GM12878 (cell line): ENCODE measurements around the gene SMPD1. TPM values are rescaled to one million over a fixed set of nuclear protein-coding genes. Genes with fewer than 3 reads are reported as not detected.

Experiments used
- ATAC-seq: fragments of 200-7000 bp; cut with Tn5 transposase; 3 replicates; pipeline ENCODE4 v1.9.1; 2020; ENCODE audit warnings: mild to moderate bottlenecking, moderate library complexity
- BruUV-seq: library from RNA; stranded (reverse); fragments of 400-500 nt; replicated peaks from 2 replicates; lab custom pipeline; 2021; lab: Mats Ljungman, UMichigan
- CTCF ChIA-PET: fragments of 300-600 bp; sonication (Branson Sonifier 250); formaldehyde crosslinking; extraction: SDS; loops from one replicate; lab custom pipeline; 2021; ENCODE audit warnings: inconsistent platforms; lab: Yijun Ruan, JAX
- POLR2A ChIA-PET: fragments of 350-600 bp; formaldehyde crosslinking; extraction: SDS; loops from one replicate; lab custom pipeline; 2021; ENCODE audit warnings: inconsistent platforms; lab: Charles Lee
- RAD21 ChIA-PET: fragments of 300-600 bp; sonication (Branson Sonifier 250); formaldehyde crosslinking; loops from one replicate; lab custom pipeline; 2023; ENCODE audit warnings: antibody characterized with exemption; ENCODE audit not compliant: unreplicated experiment; lab: Charles Lee
- SMC1A ChIA-PET: fragments of 300-600 bp; sonication (Branson Sonifier 250); formaldehyde crosslinking; loops from one replicate; lab custom pipeline; 2023; ENCODE audit not compliant: unreplicated experiment, uncharacterized antibody; lab: Charles Lee
- DNase-seq: peaks from one replicate; pipeline ENCODE4 v3.0.0-alpha.2; 2011; ENCODE audit warnings: low read depth, low spot score
- FAIRE-seq: peaks from 3 replicates; lab custom pipeline; 2011; peaks lifted over from hg19 to GRCh38; lab: Jason Lieb, UNC
- H2AFZ ChIP-seq: 2 replicates; pipeline ENCODE4 v1.6.0; 2011; ENCODE audit warnings: low read depth, low read length, control low read depth; ENCODE audit not compliant: control insufficient read depth
- H3K27ac ChIP-seq: 2 replicates; pipeline ENCODE4 v1.5.1; 2011; ENCODE audit warnings: control low read depth; ENCODE audit not compliant: control insufficient read depth, insufficient read depth
- H3K27me3 ChIP-seq, 2 experiments: replicated peaks in 1 of 2; 2 replicates each; pipeline versions ENCODE4 v1.6.0 to v1.6.1; 2011; ENCODE audit warnings: low read length in 1 of 2; ENCODE audit not compliant: control insufficient read depth in 2 of 2, insufficient read depth in 2 of 2
- H3K36me3 ChIP-seq, 2 experiments: 2 replicates each; pipeline ENCODE4 v1.5.1; 2011; ENCODE audit warnings: low read length in 1 of 2; ENCODE audit not compliant: control insufficient read depth in 2 of 2, insufficient read depth in 2 of 2
- H3K4me1 ChIP-seq: 2 replicates; pipeline ENCODE4 v1.6.1; 2011; ENCODE audit warnings: mild to moderate bottlenecking, low read length, moderate library complexity, mixed read lengths; ENCODE audit not compliant: control insufficient read depth, insufficient read depth
- H3K4me2 ChIP-seq: 2 replicates; pipeline ENCODE4 v1.6.0; 2011; ENCODE audit warnings: control low read depth; ENCODE audit not compliant: control insufficient read depth, insufficient read depth
- H3K4me3 ChIP-seq: fragments of 200-600 bp; sonication (generic); 2 replicates; pipeline ENCODE4 v1.5.1; 2016
- H3K79me2 ChIP-seq: 2 replicates; pipeline ENCODE4 v1.6.0; 2011; ENCODE audit warnings: low read length; ENCODE audit not compliant: control insufficient read depth, insufficient read depth
- H3K9ac ChIP-seq: 2 replicates; pipeline ENCODE4 v1.8.0; 2011; ENCODE audit warnings: low read length, control low read depth, mixed read lengths; ENCODE audit not compliant: control insufficient read depth, insufficient read depth
- H3K9me3 ChIP-seq: replicated peaks from 3 replicates; pipeline ENCODE4 v1.5.1; 2011; ENCODE audit warnings: mild to moderate bottlenecking, low read length; ENCODE audit not compliant: control insufficient read depth, insufficient read depth
- H4K20me1 ChIP-seq: 2 replicates; pipeline ENCODE4 v1.6.0; 2011; ENCODE audit not compliant: control insufficient read depth, insufficient read depth
- BCLAF1 ChIP-seq: fragments of 450-650 bp; IDR thresholded peaks from 2 replicates; pipeline ENCODE4 v1.6.1; 2017; ENCODE audit warnings: antibody characterized with exemption, mild to moderate bottlenecking, moderate library complexity
- CHD1 ChIP-seq: IDR thresholded peaks from 2 replicates; pipeline ENCODE4 v1.6.1; 2012; ENCODE audit warnings: low read depth, low read length, improper control_type of control experiment
- EGR1 ChIP-seq, 2 experiments: IDR thresholded peaks; 1 replicate in 1 of 2; 2 replicates in 1 of 2; pipeline ENCODE4 v1.6.1; 2011 to 2012; ENCODE audit warnings: low read depth in 2 of 2, low read length in 2 of 2, borderline replicate concordance in 1 of 2, mild to moderate bottlenecking in 1 of 2, moderate library complexity in 1 of 2
- EZH2 ChIP-seq: IDR thresholded peaks from 2 replicates; pipeline ENCODE4 v1.6.1; 2012; ENCODE audit warnings: low read depth, mild to moderate bottlenecking, control low read depth, inconsistent platforms, low read length, borderline replicate concordance; ENCODE audit not compliant: control insufficient read depth
- KLF5 ChIP-seq: fragments of 450-650 bp; IDR thresholded peaks from 2 replicates; pipeline ENCODE4 v1.6.1; 2014; ENCODE audit warnings: mild to moderate bottlenecking; ENCODE audit not compliant: partially characterized antibody
- MEF2A ChIP-seq: IDR thresholded peaks from 2 replicates; pipeline ENCODE4 v1.6.1; 2011; ENCODE audit warnings: low read depth, mild to moderate bottlenecking, low read length, moderate library complexity; ENCODE audit not compliant: insufficient read depth
- MYC ChIP-seq: IDR thresholded peaks from 2 replicates; pipeline ENCODE4 v1.6.1; 2011; ENCODE audit warnings: mild to moderate bottlenecking, low read length, moderate library complexity, inconsistent platforms; ENCODE audit not compliant: insufficient read depth, insufficient replicate concordance, insufficient read length, severe bottlenecking
- PML ChIP-seq: IDR thresholded peaks from 2 replicates; pipeline ENCODE4 v1.6.1; 2012; ENCODE audit warnings: low read length, inconsistent platforms
- RELB ChIP-seq: fragments of 450-650 bp; IDR thresholded peaks from 2 replicates; pipeline ENCODE4 v1.6.1; 2017; ENCODE audit warnings: low read depth, mild to moderate bottlenecking, moderate library complexity
- STAT3 ChIP-seq: IDR thresholded peaks from 2 replicates; pipeline ENCODE4 v1.6.1; 2011; ENCODE audit warnings: low read depth, low read length, improper control_type of control experiment
- ZNF24 ChIP-seq: fragments of 450-650 bp; IDR thresholded peaks from 2 replicates; pipeline ENCODE4 v1.6.1; 2017; ENCODE audit warnings: antibody characterized with exemption, mild to moderate bottlenecking
- WGBS: methylation state at CpG from one replicate; pipeline ENCODE4 v1.1.6; 2016; ENCODE audit warnings: low lambda C conversion rate; ENCODE audit not compliant: insufficient replicate concordance, insufficient coverage; ENCODE audit errors: missing lambda C conversion rate; 5-methylcytosine and 5-hydroxymethylcytosine counted together
- in situ Hi-C: fragments of 300-500 bp; cut with MboI; formaldehyde crosslinking; loops from 9 replicates; pipeline ENCODE4 v1.14.3; 2018; ENCODE audit warnings: mixed read lengths
- intact Hi-C: fragments of 100-400 bp; cut with micrococcal nuclease; formaldehyde crosslinking; loops from one replicate; pipeline ENCODE4 v1.14.2; 2022; ENCODE audit not compliant: unreplicated experiment
- polyA plus RNA-seq, 11 experiments: library from polyadenylated mRNA; depleted of rRNA in 4 of 11; unstranded in 6 of 11; stranded (reverse) in 5 of 11; fragments of >200 nt; fragmentation: Nextera tagmentation in 4 of 11; fragmentation: Illumina TruSeq in 1 of 11; extraction: Ambion mirVana in 4 of 11; extraction: Trizol in 1 of 11; gene quantifications; 1 replicate in 1 of 11; 2 replicates in 10 of 11; pipeline versions ENCODE4 v1.2.1 to v1.2.3, GENCODE V29; 2011 to 2016; ENCODE audit warnings: inconsistent platforms in 2 of 11, missing spikeins in 2 of 11, low read depth in 1 of 11
- total RNA-seq, 4 experiments: library from RNA; depleted of rRNA in 3 of 4; stranded (reverse); fragments of >200 nt in 3 of 4; fragmentation: Illumina TruSeq in 1 of 4; extraction: Trizol in 1 of 4; gene quantifications; 2 replicates each; pipeline versions ENCODE4 v1.2.1 to v1.2.3, GENCODE V29; 2013 to 2021

The SMPD1 gene
- total and polyA plus RNA-seq, 10 of the 15 experiments (the other 5 are each of a cell fraction or from before 2014, with no cell fraction given) = 1.4 to 13.7 (median 6.2) TPM

DNA sequence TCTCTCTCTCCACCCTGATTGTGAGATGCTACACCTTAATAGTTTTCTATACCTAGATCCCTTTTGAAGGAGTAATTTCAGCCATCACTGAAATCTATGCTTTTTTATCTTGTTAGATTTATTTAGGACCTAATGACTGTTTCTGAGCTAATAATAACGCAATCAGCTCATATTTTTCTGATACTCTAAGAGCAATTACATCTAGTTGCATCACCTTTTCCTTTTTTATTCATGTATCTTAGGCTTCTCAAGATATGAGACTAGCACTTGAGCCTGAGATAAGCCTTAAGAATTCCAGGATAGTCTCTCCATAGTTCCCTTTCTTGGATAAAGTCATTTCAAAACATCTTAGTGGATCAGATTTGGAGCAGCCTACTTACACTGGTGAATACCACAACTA is 44.9 kb upstream of the SMPD1 start:
- in situ Hi-C loops (no loop called here), intact Hi-C loops (no loop called here)
- no peak for TF ChIP-seq MEF2A
- no peak for TF ChIP-seq RELB
- no peak for TF ChIP-seq EGR1 (IDR thresholded peaks at IDR 0.05; ENCODE audit: borderline replicate concordance in 1 of 2, low read depth in 2 of 2, low read length in 2 of 2)
- no peak for TF ChIP-seq BCLAF1
- TF ChIP-seq EZH2 = no peak
- TF ChIP-seq PML = no peak
- TF ChIP-seq ZNF24 = no peak
- TF ChIP-seq KLF5 = no peak
- TF ChIP-seq CHD1 = no peak
- no peak for TF ChIP-seq MYC
- no peak for TF ChIP-seq STAT3
- Histone ChIP-seq H3K79me2 (no peaks in the 10 kb centered on the region), H3K4me1 (no peaks in the 10 kb centered on the region), H3K4me3 (no peak overlapping the region), H4K20me1 (no peaks in the 10 kb centered on the region), H2AFZ (no peak overlapping the region), H3K27ac (no peak overlapping the region), H3K36me3 (no peaks in the 10 kb centered on the region), H3K27me3 (no peaks in the 10 kb centered on the region; a peak in 1 of 4 replicates), H3K4me2 (no peak overlapping the region), H3K9ac (no peak overlapping the region), H3K9me3 (no peaks in the 10 kb centered on the region)
- SMC1A ChIA-PET = interaction anchor here (1.0 kb wide), 1 partner anchor 24 kb away, joined by 3 read pairs; no protein-coding TSS in a partner anchor
- no TSS peak for BruUV-seq
- RAD21 ChIA-PET = interaction anchor here (1.1 to 1.2 kb wide), 2 partner anchors 9 to 29 kb away, joined by 3 to 5 read pairs; no protein-coding TSS in a partner anchor
- no peak for FAIRE-seq
- WGBS = 0% methylated on average over 1 of the region's 1 CpG
- CTCF ChIA-PET = interaction anchor here (1.0 to 2.1 kb wide), 3 partner anchors 8 to 49 kb away, joined by 3 to 8 read pairs (median 5); no protein-coding TSS in a partner anchor
- no peak for DNase-seq
- ATAC-seq = no peak
- POLR2A ChIA-PET = no interaction called here
